ENCODE measurements around the gene PMEL.

The PMEL gene

DNA sequence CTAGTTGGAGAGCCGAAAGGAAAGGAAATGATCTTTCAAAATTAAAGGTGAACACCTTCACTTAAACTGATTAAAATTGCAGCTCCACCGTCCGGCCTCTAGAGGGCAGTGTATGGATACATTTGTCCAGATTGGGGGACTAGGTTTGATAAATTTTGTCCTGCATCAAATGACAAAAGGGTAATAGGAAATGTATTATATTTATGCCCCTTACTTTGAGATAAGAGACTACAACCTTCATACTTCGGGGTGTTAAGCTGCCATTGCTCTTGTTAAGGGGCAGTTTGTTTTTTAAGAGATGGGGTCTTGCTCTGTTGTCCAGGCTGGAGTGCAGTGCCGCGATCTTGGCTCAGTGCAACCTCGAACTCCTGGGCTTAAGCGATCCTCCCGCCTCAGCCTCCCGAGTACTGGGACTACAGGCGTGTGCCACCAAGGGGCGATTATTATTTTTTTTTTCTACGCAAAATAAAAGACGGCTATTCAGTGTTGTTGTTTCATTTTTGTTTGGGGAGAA lies 30.4 kb upstream of the PMEL start:
- no peak for TF ChIP-seq POLR2AphosphoS5 (IDR thresholded peaks at IDR 0.05; ENCODE audit: low read depth, low read length)
- TF ChIP-seq, protein P1, sequence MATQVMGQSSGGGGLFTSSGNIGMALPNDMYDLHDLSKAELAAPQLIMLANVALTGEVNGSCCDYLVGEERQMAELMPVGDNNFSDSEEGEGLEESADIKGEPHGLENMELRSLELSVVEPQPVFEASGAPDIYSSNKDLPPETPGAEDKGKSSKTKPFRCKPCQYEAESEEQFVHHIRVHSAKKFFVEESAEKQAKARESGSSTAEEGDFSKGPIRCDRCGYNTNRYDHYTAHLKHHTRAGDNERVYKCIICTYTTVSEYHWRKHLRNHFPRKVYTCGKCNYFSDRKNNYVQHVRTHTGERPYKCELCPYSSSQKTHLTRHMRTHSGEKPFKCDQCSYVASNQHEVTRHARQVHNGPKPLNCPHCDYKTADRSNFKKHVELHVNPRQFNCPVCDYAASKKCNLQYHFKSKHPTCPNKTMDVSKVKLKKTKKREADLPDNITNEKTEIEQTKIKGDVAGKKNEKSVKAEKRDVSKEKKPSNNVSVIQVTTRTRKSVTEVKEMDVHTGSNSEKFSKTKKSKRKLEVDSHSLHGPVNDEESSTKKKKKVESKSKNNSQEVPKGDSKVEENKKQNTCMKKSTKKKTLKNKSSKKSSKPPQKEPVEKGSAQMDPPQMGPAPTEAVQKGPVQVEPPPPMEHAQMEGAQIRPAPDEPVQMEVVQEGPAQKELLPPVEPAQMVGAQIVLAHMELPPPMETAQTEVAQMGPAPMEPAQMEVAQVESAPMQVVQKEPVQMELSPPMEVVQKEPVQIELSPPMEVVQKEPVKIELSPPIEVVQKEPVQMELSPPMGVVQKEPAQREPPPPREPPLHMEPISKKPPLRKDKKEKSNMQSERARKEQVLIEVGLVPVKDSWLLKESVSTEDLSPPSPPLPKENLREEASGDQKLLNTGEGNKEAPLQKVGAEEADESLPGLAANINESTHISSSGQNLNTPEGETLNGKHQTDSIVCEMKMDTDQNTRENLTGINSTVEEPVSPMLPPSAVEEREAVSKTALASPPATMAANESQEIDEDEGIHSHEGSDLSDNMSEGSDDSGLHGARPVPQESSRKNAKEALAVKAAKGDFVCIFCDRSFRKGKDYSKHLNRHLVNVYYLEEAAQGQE (IDR thresholded peaks at IDR 0.05; ENCODE audit: insufficient read depth in 1 of 2, low read depth in 2 of 2, low read length in 2 of 2) = no peak
- TF ChIP-seq FOXP2 (optimal IDR thresholded peaks at IDR 0.05; ENCODE audit: borderline replicate concordance, extremely low read depth, extremely low read length, insufficient read depth) = no peak
- no peak for TF ChIP-seq SIN3A (IDR thresholded peaks at IDR 0.05; ENCODE audit: borderline replicate concordance, insufficient read depth, low read length)
- TF ChIP-seq TAF1 (IDR thresholded peaks at IDR 0.05; ENCODE audit: borderline replicate concordance, insufficient read depth, low read length) = no peak

GRCh38 chr12:55995366-55995765 lies 29.5 kb upstream of the PMEL start:
- TF ChIP-seq, protein P1 (IDR thresholded peaks at IDR 0.05; ENCODE audit: insufficient read depth in 1 of 2, low read depth in 2 of 2, low read length in 2 of 2) = no peak
- TF ChIP-seq FOXP2 (optimal IDR thresholded peaks at IDR 0.05; ENCODE audit: borderline replicate concordance, extremely low read depth, extremely low read length, insufficient read depth) = no peak
- no peak for TF ChIP-seq POLR2AphosphoS5 (IDR thresholded peaks at IDR 0.05; ENCODE audit: low read depth, low read length)
- no peak for TF ChIP-seq SIN3A (IDR thresholded peaks at IDR 0.05; ENCODE audit: borderline replicate concordance, insufficient read depth, low read length)
- TF ChIP-seq TAF1 (IDR thresholded peaks at IDR 0.05; ENCODE audit: borderline replicate concordance, insufficient read depth, low read length) = no peak

GRCh38 chr12:55993230-55993853 lies 27.5 kb upstream of the PMEL start:
- TF ChIP-seq, protein P1 (IDR thresholded peaks at IDR 0.05; ENCODE audit: insufficient read depth in 1 of 2, low read depth in 2 of 2, low read length in 2 of 2) = no peak
- TF ChIP-seq TAF1 (IDR thresholded peaks at IDR 0.05; ENCODE audit: borderline replicate concordance, insufficient read depth, low read length) (no peak), SIN3A (IDR thresholded peaks at IDR 0.05; ENCODE audit: borderline replicate concordance, insufficient read depth, low read length) (no peak), FOXP2 (optimal IDR thresholded peaks at IDR 0.05; ENCODE audit: borderline replicate concordance, extremely low read depth, extremely low read length, insufficient read depth) (no peak), POLR2AphosphoS5 (IDR thresholded peaks at IDR 0.05; ENCODE audit: low read depth, low read length) (no peak)

DNA sequence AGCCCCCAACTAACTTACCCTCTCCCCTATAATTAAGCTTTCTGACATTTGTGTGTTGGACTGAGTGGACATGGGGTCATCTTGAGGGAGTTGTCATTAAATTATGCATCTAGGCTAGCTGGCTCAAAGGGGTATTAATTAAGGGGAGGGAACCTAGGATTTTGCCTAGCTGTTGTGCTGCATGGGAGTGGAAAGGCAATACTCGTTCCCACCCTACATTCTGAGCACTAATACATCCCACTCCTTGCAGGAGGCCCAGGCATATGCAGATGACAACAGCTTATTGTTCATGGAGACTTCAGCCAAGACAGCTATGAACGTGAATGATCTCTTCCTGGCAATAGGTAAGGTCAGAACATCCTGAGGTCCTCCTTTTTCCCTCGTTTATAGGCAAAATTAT lies 25.3 kb upstream of the PMEL start:
- TF ChIP-seq TAF1 (IDR thresholded peaks at IDR 0.05; ENCODE audit: borderline replicate concordance, insufficient read depth, low read length) (no peak), FOXP2 (optimal IDR thresholded peaks at IDR 0.05; ENCODE audit: borderline replicate concordance, extremely low read depth, extremely low read length, insufficient read depth) (no peak), POLR2AphosphoS5 (IDR thresholded peaks at IDR 0.05; ENCODE audit: low read depth, low read length) (no peak), SIN3A (IDR thresholded peaks at IDR 0.05; ENCODE audit: borderline replicate concordance, insufficient read depth, low read length) (no peak)
- TF ChIP-seq, protein P1 (IDR thresholded peaks at IDR 0.05; ENCODE audit: insufficient read depth in 1 of 2, low read depth in 2 of 2, low read length in 2 of 2) = no peak
